Inflammatory macrophage (primary cell): ENCODE measurements around the gene GIMAP5.
A peak's percentile ranks its signal among the peaks of the same experiment; 100 is the strongest.

ENCODE experiments used
- DNase-seq, 2 donors: peaks; one replicate each; pipeline ENCODE4 v3.0.0-alpha.2; 2020 to 2022

Gene GIMAP5

DNA sequence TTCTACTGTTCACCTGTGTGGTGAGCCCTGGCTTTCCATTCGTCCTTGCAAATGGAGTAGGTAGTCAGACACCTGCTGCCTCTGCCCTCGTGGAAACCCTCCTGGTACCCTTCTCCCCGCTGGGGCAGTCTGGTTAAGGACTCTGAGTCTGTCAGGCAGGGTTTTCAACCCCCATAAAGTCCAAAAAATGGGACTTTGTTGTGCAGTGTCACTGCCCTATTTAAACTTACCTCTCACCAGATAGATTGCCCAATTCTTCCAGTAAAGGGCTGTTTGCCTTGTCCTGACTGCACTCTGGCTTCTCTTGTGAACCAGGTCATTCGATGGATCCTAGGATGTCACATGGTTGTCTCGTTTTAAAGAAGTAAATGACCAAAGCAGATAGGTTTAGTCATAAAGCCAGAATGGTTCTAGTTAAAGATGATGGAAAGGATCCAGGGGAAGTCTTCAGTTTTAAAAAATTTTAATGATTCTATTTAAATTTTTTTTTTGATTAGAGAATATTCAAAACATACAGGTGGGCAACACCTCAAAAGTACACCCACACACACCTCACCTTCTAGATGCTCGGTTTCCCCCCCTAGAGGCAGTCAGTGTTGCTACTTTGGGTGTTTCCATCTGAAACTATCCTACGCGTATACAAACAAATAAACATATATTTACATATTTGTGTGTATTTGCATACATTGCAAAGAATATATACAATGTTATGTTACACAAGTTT lies 41.0 kb downstream of the GIMAP5 start:
- DNase-seq: no peak

DNA sequence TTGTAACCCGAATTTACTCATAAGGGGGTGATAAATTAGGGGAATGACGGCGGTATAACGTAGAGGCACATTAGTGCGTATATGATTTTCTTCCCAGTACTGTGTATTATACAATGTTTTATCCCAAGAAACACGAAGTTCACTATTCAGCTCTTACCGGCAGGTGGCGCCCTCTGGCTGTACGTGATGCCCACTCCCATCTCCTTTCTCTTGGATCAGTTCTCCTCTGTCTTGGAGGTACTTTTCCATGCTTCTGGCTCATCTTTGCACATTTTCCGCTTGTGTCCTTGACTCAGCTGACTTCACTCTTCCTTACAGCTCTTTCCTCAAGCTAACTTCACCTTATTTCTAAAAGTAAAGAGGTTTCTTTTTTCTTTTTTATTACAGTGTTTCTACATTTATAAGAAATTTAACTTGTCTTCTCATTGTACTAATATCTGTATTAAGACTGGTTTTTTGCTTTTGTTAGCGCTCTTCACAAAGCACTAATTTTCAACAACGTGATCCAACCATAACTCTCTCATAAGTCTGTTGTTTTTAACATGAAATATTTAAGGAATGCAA lies 41.6 kb downstream of the GIMAP5 start:
- DNase-seq: peak; percentile 85 to 86

DNA sequence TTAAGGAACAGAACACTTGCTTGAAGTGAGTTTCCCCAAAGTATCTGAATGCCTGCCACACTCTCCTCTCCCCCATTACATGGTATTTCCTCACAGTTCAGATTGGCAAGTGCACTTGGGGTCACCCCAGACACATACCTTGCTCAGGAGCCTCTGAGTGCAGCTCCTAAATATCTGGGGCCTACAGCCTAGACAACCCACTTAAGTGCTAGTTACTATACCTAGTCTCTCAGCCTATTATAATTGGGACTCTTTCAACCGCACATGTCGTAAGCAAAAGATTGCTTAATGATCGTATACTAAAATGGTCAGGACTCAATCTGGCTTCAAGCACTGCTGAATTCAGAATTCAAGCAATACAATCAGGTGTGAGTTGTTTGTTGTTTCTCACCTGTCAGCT lies 43.1 kb downstream of the GIMAP5 start:
- DNase-seq: peak in 1 of 2 donors; percentile 34

DNA sequence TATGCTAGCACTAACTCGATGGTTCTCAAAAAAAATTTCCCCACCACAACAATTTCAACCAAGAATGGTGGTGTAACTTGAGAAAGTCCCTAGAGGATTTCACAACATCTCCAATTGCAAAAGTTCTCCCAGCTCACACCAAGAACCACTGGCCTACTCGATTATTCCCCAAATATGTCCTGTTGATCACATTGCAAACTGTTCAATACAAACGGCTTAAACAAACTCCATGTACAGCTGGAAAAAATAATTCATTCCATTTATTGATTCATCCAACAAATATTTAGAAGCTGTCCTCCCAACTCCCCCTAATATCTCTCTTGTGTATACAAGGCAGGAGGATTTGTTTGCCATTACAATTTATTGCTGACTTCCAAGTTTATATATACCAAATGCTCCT lies 43.9 kb downstream of the GIMAP5 start:
- DNase-seq: peak; percentile 81 to 84

- DNase-seq: no peak
These were observed 44.7 kb downstream of the GIMAP5 start for GRCh38 chr7:150781961-150782360.

GRCh38 chr7:150784120-150784736 lies 47.0 kb downstream of the GIMAP5 start:
- peak; percentile 71 to 88 for DNase-seq

GRCh38 chr7:150784954-150785353 lies 47.7 kb downstream of the GIMAP5 start:
- peak; percentile 59 to 86 for DNase-seq

DNA sequence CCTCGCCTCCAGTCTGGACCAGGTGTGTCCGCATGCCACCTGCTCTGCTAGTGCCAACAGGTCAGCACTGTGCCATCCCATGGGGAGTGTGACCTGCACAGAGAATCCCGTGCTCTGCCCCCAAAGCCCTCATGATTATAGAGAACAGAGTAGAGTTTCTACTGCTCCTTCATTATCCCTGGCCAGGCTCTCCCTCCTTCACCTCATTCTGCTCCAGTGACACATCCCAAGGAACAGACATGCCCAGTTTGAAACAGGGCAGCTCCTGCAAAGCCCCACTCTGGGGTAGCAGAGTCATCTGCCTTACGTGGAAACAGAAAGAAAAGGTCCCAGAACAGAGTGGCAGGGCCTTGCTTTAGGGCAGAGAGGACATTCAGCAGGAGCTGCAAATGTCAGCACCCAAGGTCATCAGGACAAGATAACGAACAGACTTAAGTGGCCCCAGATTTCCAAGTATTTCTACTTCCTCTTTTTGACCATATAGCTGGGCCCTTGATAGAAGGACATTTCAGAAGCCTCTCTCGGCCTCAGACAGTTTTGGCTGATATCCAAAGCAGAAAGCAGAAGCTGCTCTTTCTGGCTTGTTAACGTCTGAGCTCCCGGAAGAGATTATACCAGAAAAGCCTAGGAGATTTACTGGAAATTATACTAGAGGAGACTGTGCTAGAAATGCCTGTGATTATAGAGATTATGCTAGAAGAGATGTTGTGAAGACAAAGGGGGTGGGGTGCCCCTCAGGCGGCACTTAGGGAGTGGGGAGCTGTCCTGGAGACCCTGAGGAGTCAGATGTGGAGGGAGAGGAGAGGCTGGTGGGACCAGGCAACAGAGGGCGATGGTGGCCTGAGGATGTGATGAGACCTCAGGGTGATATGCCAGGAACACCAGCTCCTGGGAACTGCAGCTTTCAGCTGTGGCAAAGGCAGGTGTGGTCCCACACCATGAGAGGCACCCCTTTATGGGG lies 50.4 kb downstream of the GIMAP5 start:
- peak; percentile 94 to 97 for DNase-seq

DNA sequence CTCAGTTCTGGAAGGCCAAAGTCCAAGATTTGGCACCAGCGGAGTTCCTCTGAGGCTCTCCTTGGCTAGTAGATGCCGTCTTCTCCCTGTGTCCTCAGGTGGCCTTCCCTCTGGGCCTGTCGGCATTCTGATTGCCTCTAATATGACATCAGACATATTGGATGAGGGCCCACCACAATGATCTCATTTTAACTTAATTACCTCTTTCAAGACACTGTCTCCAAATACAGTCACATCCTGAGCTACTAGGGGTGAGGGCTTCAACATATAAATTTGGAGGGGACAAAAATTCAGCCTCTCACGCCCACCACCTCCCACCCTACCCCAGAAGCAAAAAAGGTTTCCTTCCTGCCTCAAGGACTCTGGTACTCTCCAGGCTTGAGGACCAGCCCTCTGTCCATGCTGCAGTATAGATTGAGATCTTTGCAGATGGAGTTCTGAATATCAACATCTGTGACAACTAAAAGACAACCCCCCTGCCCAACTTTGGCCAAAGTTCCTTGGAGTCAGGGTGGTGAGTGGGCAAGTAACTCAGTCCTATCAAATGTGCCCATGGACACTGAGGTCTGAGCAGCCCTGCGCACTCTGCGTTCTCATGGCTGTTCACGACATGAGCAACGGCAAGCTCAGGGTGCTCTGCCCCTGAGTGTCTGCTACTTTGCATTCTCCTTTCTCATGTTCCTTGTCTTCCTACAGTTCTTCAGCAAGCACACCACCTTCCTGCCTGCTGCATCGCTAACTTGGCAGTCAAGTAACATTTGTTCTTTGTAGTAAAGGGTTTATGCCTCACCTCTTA lies 51.5 kb downstream of the GIMAP5 start:
- no peak for DNase-seq

DNA sequence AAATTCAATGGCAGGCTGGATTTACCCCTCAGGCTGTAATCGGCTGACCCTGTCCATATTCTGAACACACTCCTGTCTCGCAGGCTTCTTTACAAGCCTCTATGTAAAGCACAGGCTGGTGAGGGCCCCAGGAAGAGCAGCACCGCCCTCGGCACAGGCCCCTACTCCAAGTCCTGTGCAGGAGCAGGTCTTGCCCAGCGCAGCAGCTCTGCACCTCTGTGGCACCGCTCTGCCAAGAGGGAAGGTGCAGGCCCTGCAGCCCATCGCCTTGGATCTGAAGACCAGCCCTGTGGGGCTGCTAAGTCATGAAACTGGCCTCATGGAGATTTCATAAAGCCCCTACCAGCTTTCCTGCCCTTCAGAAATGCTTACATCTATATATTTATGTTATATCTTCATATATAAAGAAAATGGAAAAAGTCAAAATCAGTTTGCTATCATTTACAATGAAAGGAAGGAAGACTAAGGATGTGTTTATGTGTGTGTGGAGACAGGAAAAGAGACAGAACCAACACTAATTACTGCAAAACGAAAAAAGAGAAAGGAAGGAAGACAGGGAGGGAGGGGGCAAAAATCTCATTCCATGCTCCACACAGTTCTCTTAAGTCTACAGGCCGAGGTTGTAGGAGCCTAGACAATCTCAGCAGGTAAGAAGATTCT lies 53.3 kb downstream of the GIMAP5 start:
- DNase-seq: no peak

GRCh38 chr7:150791304-150791703 lies 54.1 kb downstream of the GIMAP5 start:
- no peak for DNase-seq

DNA sequence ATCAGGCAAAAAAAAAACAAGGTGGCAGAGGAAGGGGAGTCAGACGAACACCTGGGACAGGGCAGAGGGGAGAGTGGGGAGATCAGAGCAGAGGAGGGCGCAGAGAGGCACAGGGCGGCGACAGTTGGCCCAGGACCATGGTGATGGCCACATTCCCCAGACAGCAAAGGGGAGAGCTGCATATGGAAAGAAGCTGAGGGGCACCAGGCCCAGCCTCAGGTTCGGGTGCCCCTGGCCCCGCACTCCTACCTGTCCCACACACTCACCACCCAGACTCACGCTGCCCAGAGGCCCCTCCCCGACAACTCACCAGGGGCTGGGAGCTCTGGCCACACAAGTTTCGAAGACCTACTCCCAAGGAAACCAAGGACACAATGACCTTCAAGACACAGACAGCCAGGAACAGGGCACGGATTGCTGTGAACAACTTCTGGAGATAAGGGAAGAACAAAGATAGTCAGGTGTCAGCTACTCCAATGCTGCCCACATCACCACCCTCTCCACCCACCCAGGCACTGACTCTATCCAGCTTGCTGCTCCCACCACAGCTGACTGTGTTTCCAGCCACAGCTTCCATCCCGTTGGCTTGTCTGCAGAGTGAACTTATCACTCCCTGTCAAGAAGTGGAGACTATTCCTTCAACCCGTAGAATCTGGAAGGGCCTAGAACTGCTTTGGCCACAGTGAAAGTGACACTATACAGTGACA lies 54.7 kb downstream of the GIMAP5 start:
- no peak for DNase-seq
